Embryonic facial prominence (tissue), 1 donor: ENCODE results near the gene APOF.
"Not testable (repeated sequence)": the region's sequence is repeated elsewhere in the genome, so short reads cannot be mapped to it uniquely, and the experiment has no call there.

Experiments
- DNase-seq: peaks from one replicate; pipeline ENCODE4 v3.0.0-alpha.2; 2016; ENCODE audit errors: extremely low spot score

Gene APOF

GRCh38 chr12:56332512-56333196 lies 30.0 kb downstream of the APOF start:
- DNase-seq = no peak

- no peak for DNase-seq
Measured at GRCh38 chr12:56330936-56331490, 31.6 kb downstream of the APOF start.

GRCh38 chr12:56326533-56326932 lies 36.1 kb downstream of the APOF start:
- DNase-seq = no peak

GRCh38 chr12:56326126-56326525 lies 36.5 kb downstream of the APOF start:
- DNase-seq = no peak

GRCh38 chr12:56324206-56324605 lies 38.5 kb downstream of the APOF start:
- DNase-seq = no peak

GRCh38 chr12:56321610-56322009 lies 41.0 kb downstream of the APOF start:
- not testable (repeated sequence) for DNase-seq

GRCh38 chr12:56321027-56321426 lies 41.6 kb downstream of the APOF start:
- no peak for DNase-seq

GRCh38 chr12:56317675-56318074 lies 45.0 kb downstream of the APOF start:
- no peak for DNase-seq

- peak; percentile 89 for DNase-seq
Measured at GRCh38 chr12:56315622-56316473, 46.8 kb downstream of the APOF start, which contains the start of gene CNPY2. Gene CNPY2, minus strand, starts transcription at chr12:56315988. Its CDS starts 771 bp downstream, at chr12:56315217.

- no peak for DNase-seq
Measured at GRCh38 chr12:56315249-56315621, 47.4 kb downstream of the APOF start.

- DNase-seq = no peak
Measured at GRCh38 chr12:56311003-56311402, 51.7 kb downstream of the APOF start.
